ENCODE measurements around the gene POLR1A. TPM values are rescaled to one million over a fixed set of nuclear protein-coding genes. Genes with fewer than 3 reads are reported as not detected.

POLR1A gene
- total RNA-seq, 1 donor, result 43.1 TPM

GRCh38 chr2:86037141-86037794, 68.4 kb downstream of the POLR1A start:
- H3K4me3 ChIP-seq (ENCODE audit: low read depth, low read length), result no peak overlapping the region
- peak; percentile 97 for DNase-seq (ENCODE audit: low read depth)
- TF ChIP-seq, protein P1, sequence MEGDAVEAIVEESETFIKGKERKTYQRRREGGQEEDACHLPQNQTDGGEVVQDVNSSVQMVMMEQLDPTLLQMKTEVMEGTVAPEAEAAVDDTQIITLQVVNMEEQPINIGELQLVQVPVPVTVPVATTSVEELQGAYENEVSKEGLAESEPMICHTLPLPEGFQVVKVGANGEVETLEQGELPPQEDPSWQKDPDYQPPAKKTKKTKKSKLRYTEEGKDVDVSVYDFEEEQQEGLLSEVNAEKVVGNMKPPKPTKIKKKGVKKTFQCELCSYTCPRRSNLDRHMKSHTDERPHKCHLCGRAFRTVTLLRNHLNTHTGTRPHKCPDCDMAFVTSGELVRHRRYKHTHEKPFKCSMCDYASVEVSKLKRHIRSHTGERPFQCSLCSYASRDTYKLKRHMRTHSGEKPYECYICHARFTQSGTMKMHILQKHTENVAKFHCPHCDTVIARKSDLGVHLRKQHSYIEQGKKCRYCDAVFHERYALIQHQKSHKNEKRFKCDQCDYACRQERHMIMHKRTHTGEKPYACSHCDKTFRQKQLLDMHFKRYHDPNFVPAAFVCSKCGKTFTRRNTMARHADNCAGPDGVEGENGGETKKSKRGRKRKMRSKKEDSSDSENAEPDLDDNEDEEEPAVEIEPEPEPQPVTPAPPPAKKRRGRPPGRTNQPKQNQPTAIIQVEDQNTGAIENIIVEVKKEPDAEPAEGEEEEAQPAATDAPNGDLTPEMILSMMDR (IDR thresholded peaks at IDR 0.05; ENCODE audit: insufficient read depth, low read length), result no peak

DNA sequence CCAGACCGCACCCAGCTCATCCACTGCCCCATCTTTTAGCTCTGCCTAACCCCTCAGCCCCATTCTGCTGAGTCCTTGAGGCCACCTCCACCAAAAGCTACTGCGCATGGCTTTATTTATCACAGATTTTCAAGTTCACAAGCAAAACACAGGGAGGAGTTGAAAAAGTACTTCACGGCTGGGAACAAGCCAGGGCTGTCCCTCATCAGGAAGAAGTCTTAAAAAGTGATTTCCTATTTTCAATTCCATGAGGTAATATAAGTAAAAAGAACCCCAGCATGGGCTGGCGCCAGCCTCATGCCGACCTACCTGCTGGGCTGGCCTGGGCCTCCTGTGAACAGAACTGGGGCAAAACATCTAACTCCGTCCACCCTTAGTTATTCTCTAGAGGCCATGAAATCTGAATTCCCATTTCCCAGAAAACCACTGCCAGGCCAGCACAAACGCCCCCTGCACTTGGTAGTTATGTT, 69.0 kb downstream of the POLR1A start:
- no peak overlapping the region for H3K4me3 ChIP-seq (ENCODE audit: low read depth, low read length)
- DNase-seq (ENCODE audit: low read depth), result no peak
- TF ChIP-seq, protein P1 (IDR thresholded peaks at IDR 0.05; ENCODE audit: insufficient read depth, low read length), result no peak

- H3K4me3 ChIP-seq (ENCODE audit: low read depth, low read length), result no peak overlapping the region
- TF ChIP-seq, protein P1 (IDR thresholded peaks at IDR 0.05; ENCODE audit: insufficient read depth, low read length), result peak; percentile 74
- peak; percentile 79 for DNase-seq (ENCODE audit: low read depth)
Observed at GRCh38 chr2:86035883-86036668, 69.6 kb downstream of the POLR1A start.

GRCh38 chr2:86035376-86035882, 70.3 kb downstream of the POLR1A start:
- no peak overlapping the region for H3K4me3 ChIP-seq (ENCODE audit: low read depth, low read length)
- TF ChIP-seq, protein P1 (IDR thresholded peaks at IDR 0.05; ENCODE audit: insufficient read depth, low read length), result no peak
- no peak for DNase-seq (ENCODE audit: low read depth)

DNA sequence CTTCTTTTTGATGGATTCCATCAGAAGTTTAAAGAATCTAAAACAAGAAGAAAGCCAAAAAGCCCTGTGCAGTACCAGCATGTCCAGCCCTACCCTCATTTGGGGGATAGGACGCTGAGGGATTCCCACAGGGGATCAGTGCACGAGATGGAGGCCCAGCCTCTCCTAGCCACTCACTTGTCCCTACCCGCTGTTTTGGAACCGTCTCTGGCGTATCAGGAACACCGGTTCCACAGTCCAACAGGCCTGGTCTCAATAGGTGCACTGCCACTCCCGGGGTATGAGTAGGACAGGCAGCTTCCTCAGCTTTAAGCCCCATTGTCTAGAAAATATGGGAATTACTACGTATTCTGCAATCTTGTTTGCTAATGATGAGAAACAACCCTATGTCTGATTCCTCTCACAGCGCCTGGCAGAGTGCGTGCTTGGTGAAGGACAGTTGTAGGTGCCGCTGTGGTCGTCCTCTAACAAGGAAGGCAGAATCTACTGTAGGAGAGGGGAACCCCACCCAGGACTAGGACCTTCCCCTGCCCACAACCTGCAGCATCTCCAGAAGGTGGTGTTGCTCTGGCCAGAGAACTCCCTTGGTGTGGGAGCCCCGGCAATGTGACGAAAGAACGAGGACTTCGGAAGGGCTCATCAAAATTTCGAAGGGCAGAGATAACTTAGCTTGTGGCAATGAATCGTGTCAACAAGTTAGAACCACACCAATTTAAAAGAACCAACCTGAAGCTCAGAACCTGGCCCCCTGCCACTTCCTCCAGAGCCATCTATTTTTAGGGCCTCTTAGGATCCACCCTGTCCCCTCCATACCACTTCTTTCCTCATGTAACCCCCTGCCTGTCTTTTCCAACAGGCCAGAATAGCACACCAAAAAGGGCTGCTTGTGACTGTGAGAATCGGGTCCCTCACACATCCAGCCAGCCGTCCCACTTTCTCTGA, 71.7 kb downstream of the POLR1A start:
- no peak for DNase-seq (ENCODE audit: low read depth)
- TF ChIP-seq, protein P1 (IDR thresholded peaks at IDR 0.05; ENCODE audit: insufficient read depth, low read length), result no peak
- no peak overlapping the region for H3K4me3 ChIP-seq (ENCODE audit: low read depth, low read length)
